Uterus (tissue), 2 donors: ENCODE measurements around the gene ADNP.

Experiments
- CTCF ChIP-seq, 4 experiments: fragments of 200-600 bp in 2 of 4; fragments of 450-650 bp in 2 of 4; sonication (generic) in 2 of 4; IDR thresholded peaks; one replicate each; pipeline ENCODE4 v1.5.1; 2016 to 2019; ENCODE audit warnings: antibody characterized with exemption in 4 of 4, mild to moderate bottlenecking in 2 of 4, moderate library complexity in 1 of 4
- POLR2A ChIP-seq, 2 donors: fragments of 450-650 bp; IDR thresholded peaks; one replicate each; pipeline ENCODE4 v1.6.1; 2016; ENCODE audit warnings: antibody characterized with exemption in 2 of 2, mild to moderate bottlenecking in 1 of 2, moderate library complexity in 1 of 2

- no peak for TF ChIP-seq CTCF (IDR thresholded peaks at IDR 0.05)
- no peak for TF ChIP-seq POLR2A (IDR thresholded peaks at IDR 0.05)
Measured at GRCh38 chr20:50900261-50900660, 31.0 kb downstream of the ADNP start.
